ENCODE measurements around the gene FAT3. TPM values are rescaled to one million over a fixed set of nuclear protein-coding genes. Genes with fewer than 3 reads are reported as not detected.

FAT3 gene
- total RNA-seq, 2 experiments from 2014 or later = not detected

DNA sequence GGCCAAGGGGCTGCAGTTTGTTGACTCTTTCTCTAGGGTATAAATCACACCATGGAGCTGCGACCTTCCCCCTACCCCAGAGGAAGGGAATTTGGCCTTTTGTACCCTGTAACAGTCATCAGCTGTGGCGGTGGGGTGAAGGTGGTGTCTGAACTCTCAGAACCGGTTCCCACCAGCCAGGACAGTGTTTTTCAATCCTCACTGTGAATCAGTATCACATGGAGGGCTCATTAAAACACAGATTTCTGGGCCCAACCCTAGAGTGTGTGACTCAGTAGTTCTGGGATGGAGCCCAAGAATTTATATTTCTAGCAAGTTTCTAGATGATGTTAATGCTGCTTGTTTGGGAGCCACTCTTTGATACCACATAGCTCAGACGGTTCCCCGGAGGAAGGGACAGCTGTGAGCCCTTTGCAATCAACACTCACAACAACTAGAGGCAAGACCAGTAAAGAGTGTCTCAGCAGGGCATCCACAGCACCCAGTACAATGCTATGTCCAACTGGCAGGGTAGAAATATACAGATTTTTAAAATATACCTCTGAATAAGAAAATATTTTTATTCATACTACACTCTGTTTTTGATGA, 43.9 kb upstream of the FAT3 start:
- BruUV-seq (replicated peaks) = no TSS peak

GRCh38 chr11:92190535-92191206, 33.9 kb upstream of the FAT3 start:
- H3K4me3 ChIP-seq (ENCODE audit: low read depth, low read length, poor library complexity, severe bottlenecking) = no peak overlapping the region
- intact Hi-C loops (cut with micrococcal nuclease; ENCODE audit: unreplicated experiment) = no loop called here
- DNase-seq (ENCODE audit: low spot score) = no peak
- BruUV-seq (replicated peaks) = no TSS peak
- H3K4me2 ChIP-seq (ENCODE audit: low read length) = no peak overlapping the region
- no peaks in the 10 kb centered on the region for H3K9me3 ChIP-seq (ENCODE audit: low read length)
- no peaks in the 10 kb centered on the region for H3K36me3 ChIP-seq (ENCODE audit: insufficient read depth, low read length)
- CTCF ChIA-PET (ENCODE audit: unreplicated experiment) = no interaction called here
- H3K79me2 ChIP-seq (ENCODE audit: insufficient read depth, low read depth, low read length) = no peaks in the 10 kb centered on the region
- no peaks in the 10 kb centered on the region for H3K4me1 ChIP-seq (ENCODE audit: insufficient read depth, low read length, poor library complexity, severe bottlenecking)
- no peak for TF ChIP-seq EZH2phosphoT487 (IDR thresholded peaks at IDR 0.05; ENCODE audit: borderline replicate concordance, low read depth, low read length)
- no peak for TF ChIP-seq CTCF (conservative IDR thresholded peaks at IDR 0.05; ENCODE audit: low read length)
- no peak overlapping the region for H3K27ac ChIP-seq (ENCODE audit: low read depth, low read length, poor library complexity, severe bottlenecking)
- H4K20me1 ChIP-seq (ENCODE audit: insufficient read depth, low read length) = no peaks in the 10 kb centered on the region
- POLR2A ChIA-PET = no interaction called here
- H2AFZ ChIP-seq (ENCODE audit: low read length) = no peak overlapping the region
- H3K9me2 ChIP-seq (ENCODE audit: insufficient read depth, low read length) = no peaks in the 10 kb centered on the region

More for the DNA sequence above, 43.9 kb upstream of the FAT3 start:
- ChIA-PET POLR2A (no interaction called here), CTCF (ENCODE audit: unreplicated experiment) (no interaction called here)
- Histone ChIP-seq H3K27ac (ENCODE audit: low read depth, low read length, poor library complexity, severe bottlenecking) (no peak overlapping the region), H4K20me1 (ENCODE audit: insufficient read depth, low read length) (no peaks in the 10 kb centered on the region), H3K4me1 (ENCODE audit: insufficient read depth, low read length, poor library complexity, severe bottlenecking) (no peaks in the 10 kb centered on the region), H3K36me3 (ENCODE audit: insufficient read depth, low read length) (no peaks in the 10 kb centered on the region), H3K4me3 (ENCODE audit: low read depth, low read length, poor library complexity, severe bottlenecking) (no peak overlapping the region), H3K4me2 (ENCODE audit: low read length) (no peak overlapping the region), H3K9me2 (ENCODE audit: insufficient read depth, low read length) (no peaks in the 10 kb centered on the region), H2AFZ (ENCODE audit: low read length) (no peak overlapping the region), H3K79me2 (ENCODE audit: insufficient read depth, low read depth, low read length) (no peaks in the 10 kb centered on the region), H3K9me3 (ENCODE audit: low read length) (no peaks in the 10 kb centered on the region)
- TF ChIP-seq EZH2phosphoT487 (IDR thresholded peaks at IDR 0.05; ENCODE audit: borderline replicate concordance, low read depth, low read length) (no peak), CTCF (conservative IDR thresholded peaks at IDR 0.05; ENCODE audit: low read length) (no peak)
- DNase-seq (ENCODE audit: low spot score) = no peak
- intact Hi-C loops (cut with micrococcal nuclease; ENCODE audit: unreplicated experiment) = no loop called here

- BruUV-seq (replicated peaks) = no TSS peak
- no peaks in the 10 kb centered on the region for H4K20me1 ChIP-seq (ENCODE audit: insufficient read depth, low read length)
- no peak overlapping the region for H3K27ac ChIP-seq (ENCODE audit: low read depth, low read length, poor library complexity, severe bottlenecking)
- no peaks in the 10 kb centered on the region for H3K9me3 ChIP-seq (ENCODE audit: low read length)
- H2AFZ ChIP-seq (ENCODE audit: low read length) = no peak overlapping the region
- DNase-seq (ENCODE audit: low spot score) = no peak
- ChIA-PET POLR2A (interaction anchor here (0.7 kb wide), 1 partner anchor 1192 kb away, joined by 3 read pairs; no protein-coding TSS in a partner anchor), CTCF (ENCODE audit: unreplicated experiment) (no interaction called here)
- TF ChIP-seq CTCF (conservative IDR thresholded peaks at IDR 0.05; ENCODE audit: low read length) = no peak
- TF ChIP-seq EZH2phosphoT487 (IDR thresholded peaks at IDR 0.05; ENCODE audit: borderline replicate concordance, low read depth, low read length) = no peak
- intact Hi-C loops (cut with micrococcal nuclease; ENCODE audit: unreplicated experiment) = no loop called here
- H3K4me1 ChIP-seq (ENCODE audit: insufficient read depth, low read length, poor library complexity, severe bottlenecking) = no peaks in the 10 kb centered on the region
- H3K9me2 ChIP-seq (ENCODE audit: insufficient read depth, low read length) = no peaks in the 10 kb centered on the region
- no peaks in the 10 kb centered on the region for H3K79me2 ChIP-seq (ENCODE audit: insufficient read depth, low read depth, low read length)
- no peak overlapping the region for H3K4me2 ChIP-seq (ENCODE audit: low read length)
- H3K36me3 ChIP-seq (ENCODE audit: insufficient read depth, low read length) = no peaks in the 10 kb centered on the region
- H3K4me3 ChIP-seq (ENCODE audit: low read depth, low read length, poor library complexity, severe bottlenecking) = no peak overlapping the region
Measured at GRCh38 chr11:92192141-92192540, 32.5 kb upstream of the FAT3 start.

Measured in OCI-LY7 (cell line).